Measurements from ENCODE around the gene CYB5RL. TPM values are rescaled to one million over a fixed set of nuclear protein-coding genes. Genes with fewer than 3 reads are reported as not detected.

CYB5RL gene
- total RNA-seq, 4 donors from 2014 or later, result 2.2 to 4.1 (median 3.0) TPM

- no peak for ATAC-seq
- peaks cover 0 to 9% (median 0%) of the 10 kb centered on the region in 3 donors for H3K4me1 ChIP-seq
- H3K36me3 ChIP-seq, result no peaks in the 10 kb centered on the region
- whole genome bisulfite sequencing, 2 donors (ENCODE audit: low coverage in 1 of 2), result 63 to 100% methylated on average over 1 to 2 of the region's 5 CpGs
- peak within 1 kb of the TSS in 1 of 4 donors; percentile 2 for H3K27ac ChIP-seq
- H3K27me3 ChIP-seq, result no peaks in the 10 kb centered on the region
- H3K4me3 ChIP-seq, result no peak within 1 kb of the TSS
- TF ChIP-seq POLR2AphosphoS5 (IDR thresholded peaks at IDR 0.05) (no peak), POLR2A (IDR thresholded peaks at IDR 0.05) (no peak), EP300 (IDR thresholded peaks at IDR 0.05) (no peak)
- TF ChIP-seq, protein P1, sequence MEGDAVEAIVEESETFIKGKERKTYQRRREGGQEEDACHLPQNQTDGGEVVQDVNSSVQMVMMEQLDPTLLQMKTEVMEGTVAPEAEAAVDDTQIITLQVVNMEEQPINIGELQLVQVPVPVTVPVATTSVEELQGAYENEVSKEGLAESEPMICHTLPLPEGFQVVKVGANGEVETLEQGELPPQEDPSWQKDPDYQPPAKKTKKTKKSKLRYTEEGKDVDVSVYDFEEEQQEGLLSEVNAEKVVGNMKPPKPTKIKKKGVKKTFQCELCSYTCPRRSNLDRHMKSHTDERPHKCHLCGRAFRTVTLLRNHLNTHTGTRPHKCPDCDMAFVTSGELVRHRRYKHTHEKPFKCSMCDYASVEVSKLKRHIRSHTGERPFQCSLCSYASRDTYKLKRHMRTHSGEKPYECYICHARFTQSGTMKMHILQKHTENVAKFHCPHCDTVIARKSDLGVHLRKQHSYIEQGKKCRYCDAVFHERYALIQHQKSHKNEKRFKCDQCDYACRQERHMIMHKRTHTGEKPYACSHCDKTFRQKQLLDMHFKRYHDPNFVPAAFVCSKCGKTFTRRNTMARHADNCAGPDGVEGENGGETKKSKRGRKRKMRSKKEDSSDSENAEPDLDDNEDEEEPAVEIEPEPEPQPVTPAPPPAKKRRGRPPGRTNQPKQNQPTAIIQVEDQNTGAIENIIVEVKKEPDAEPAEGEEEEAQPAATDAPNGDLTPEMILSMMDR (IDR thresholded peaks at IDR 0.05), result no peak
- no peaks in the 10 kb centered on the region for H3K9me3 ChIP-seq
These were observed 47.1 kb downstream of the CYB5RL start, which contains the start of gene CDCP2 for GRCh38 chr1:54152696-54153095. TSS of gene CDCP2 (minus strand) at chr1:54153000. CDS start at chr1:54152922, 78 bp downstream.

- H3K9me3 ChIP-seq, result no peaks in the 10 kb centered on the region
- no peak overlapping the region for H3K4me3 ChIP-seq
- no peak for ATAC-seq
- H3K36me3 ChIP-seq, result no peaks in the 10 kb centered on the region
- TF ChIP-seq POLR2AphosphoS5 (IDR thresholded peaks at IDR 0.05) (no peak), POLR2A (IDR thresholded peaks at IDR 0.05) (no peak), EP300 (IDR thresholded peaks at IDR 0.05) (no peak)
- TF ChIP-seq, protein P1 (IDR thresholded peaks at IDR 0.05), result no peak
- no peak overlapping the region for H3K27ac ChIP-seq
- H3K27me3 ChIP-seq, result no peaks in the 10 kb centered on the region
- 78 to 89% methylated on average over 5 of the region's 5 CpGs for WGBS, 2 donors (ENCODE audit: low coverage in 1 of 2)
- peaks cover 0 to 9% (median 0%) of the 10 kb centered on the region in 3 donors for H3K4me1 ChIP-seq
These were observed 48.8 kb downstream of the CYB5RL start for GRCh38 chr1:54151013-54151412.

Other genes with a start within 250 kb of the CYB5RL start
- not detected for gene LDLRAD1, start 181.8 kb downstream of the CYB5RL start, total RNA-seq
- gene TMEM59, start 146.8 kb downstream of the CYB5RL start, total RNA-seq, result 100 to 1,000 TPM; 238 to 466 (median 352) TPM
- 10 to 100 TPM in 1 of 4 donors, 1 to 10 TPM in 3; 3.6 to 10.2 (median 9.1) TPM for gene TCEANC2, start 146.4 kb downstream of the CYB5RL start, total RNA-seq
- under 1 TPM in 2 of 4 donors, not detected in 2; 0.13 to 0.23 TPM for gene CDCP2, start 47.0 kb downstream of the CYB5RL start, total RNA-seq
- 10 to 100 TPM; 37.3 to 64.5 (median 52.0) TPM for gene MRPL37, start 137 bp upstream of the CYB5RL start, total RNA-seq
- 10 to 100 TPM; 40.8 to 46.7 (median 45.5) TPM for gene SSBP3, start 206.4 kb upstream of the CYB5RL start, total RNA-seq